Liver (tissue), 9 donors: ENCODE measurements around the gene FLT1. TPM values are rescaled to one million over a fixed set of nuclear protein-coding genes. Genes with fewer than 3 reads are reported as not detected.

Experiments used
- DNase-seq: peaks from one replicate; pipeline ENCODE4 v3.0.0-alpha.2; 2017; ENCODE audit warnings: low spot score
- H3K27ac ChIP-seq, 2 donors: one replicate each; pipeline ENCODE4 v1.7.0; 2013; ENCODE audit warnings: inconsistent platforms in 2 of 2, low read length in 2 of 2, control low read depth in 1 of 2, low read depth in 1 of 2, mild to moderate bottlenecking in 1 of 2
- H3K27me3 ChIP-seq, 4 donors: one replicate each; pipeline versions ENCODE4 v1.6.1 to v1.7.0; 2013; ENCODE audit warnings: low read length in 3 of 4, inconsistent platforms in 1 of 4, mild to moderate bottlenecking in 1 of 4, moderate library complexity in 1 of 4; ENCODE audit not compliant: control insufficient read depth in 4 of 4, insufficient read depth in 4 of 4
- H3K36me3 ChIP-seq, 4 donors: one replicate each; pipeline versions ENCODE4 v1.6.1 to v1.7.0; 2013; ENCODE audit warnings: low read length in 3 of 4, mild to moderate bottlenecking in 3 of 4, low read depth in 1 of 4, moderate library complexity in 1 of 4; ENCODE audit not compliant: control insufficient read depth in 4 of 4, insufficient read depth in 3 of 4
- H3K4me1 ChIP-seq, 4 donors: one replicate each; pipeline versions ENCODE4 v1.6.1 to v1.7.0; 2013; ENCODE audit warnings: low read length in 3 of 4, mild to moderate bottlenecking in 3 of 4, moderate library complexity in 1 of 4; ENCODE audit not compliant: control insufficient read depth in 4 of 4, insufficient read depth in 4 of 4
- H3K4me3 ChIP-seq, 3 donors: one replicate each; pipeline versions ENCODE4 v1.6.1 to v1.7.0; 2013; ENCODE audit warnings: low read length in 3 of 3, control low read depth in 1 of 3, low read depth in 1 of 3, mild to moderate bottlenecking in 1 of 3
- H3K9ac ChIP-seq, 2 donors: one replicate each; pipeline ENCODE4 v1.7.0; 2013; ENCODE audit warnings: low read length in 2 of 2, mild to moderate bottlenecking in 2 of 2, moderate library complexity in 2 of 2, control low read depth in 1 of 2, low read depth in 1 of 2
- H3K9me3 ChIP-seq, 4 donors: one replicate each; pipeline versions ENCODE4 v1.6.1 to v1.7.0; 2013; ENCODE audit warnings: low read length in 3 of 4; ENCODE audit not compliant: control insufficient read depth in 4 of 4
- FOXA1 ChIP-seq: IDR thresholded peaks from 2 replicates; pipeline ENCODE4 v1.6.1; 2016; ENCODE audit warnings: antibody characterized with exemption
- HNF4A ChIP-seq, 2 donors: conservative IDR thresholded peaks; 2 replicates each; pipeline ENCODE4 v1.6.1; 2016; ENCODE audit warnings: antibody characterized with exemption in 2 of 2, mild to moderate bottlenecking in 2 of 2
- JUND ChIP-seq, 2 donors: IDR thresholded peaks; 2 replicates each; pipeline ENCODE4 v1.6.1; 2016; ENCODE audit warnings: antibody characterized with exemption in 2 of 2
- MAX ChIP-seq: IDR thresholded peaks from 2 replicates; pipeline ENCODE4 v1.6.1; 2016; ENCODE audit warnings: antibody characterized with exemption
- NR2F2 ChIP-seq: IDR thresholded peaks from 2 replicates; pipeline ENCODE4 v1.6.1; 2016; ENCODE audit warnings: antibody characterized with exemption
- RAD21 ChIP-seq, 2 donors: IDR thresholded peaks; 2 replicates each; pipeline ENCODE4 v1.6.1; 2016; ENCODE audit warnings: antibody characterized with exemption in 2 of 2, mild to moderate bottlenecking in 2 of 2
- REST ChIP-seq: IDR thresholded peaks from 2 replicates; pipeline ENCODE4 v1.6.1; 2016; ENCODE audit warnings: antibody characterized with exemption, mild to moderate bottlenecking
- RXRA ChIP-seq, 2 donors: IDR thresholded peaks; 2 replicates each; pipeline ENCODE4 v1.6.1; 2017 to 2018; ENCODE audit warnings: antibody characterized with exemption in 2 of 2, mild to moderate bottlenecking in 1 of 2
- TAF1 ChIP-seq: conservative IDR thresholded peaks from 2 replicates; pipeline ENCODE4 v1.6.1; 2016; ENCODE audit warnings: antibody characterized with exemption, mild to moderate bottlenecking
- WGBS: extraction: QIAGEN DNeasy Blood & Tissue Kit; methylation state at CpG from one replicate; pipeline ENCODE4 v1.1.7; 2013; 5-methylcytosine and 5-hydroxymethylcytosine counted together
- polyA plus RNA-seq, 2 donors: library from polyadenylated mRNA; stranded (reverse) in 1 of 2; unstranded in 1 of 2; fragments of 200-250 nt in 1 of 2; fragments of >200 nt in 1 of 2; fragmentation: Nextera tagmentation in 1 of 2; extraction: Ambion mirVana in 1 of 2; gene quantifications; one replicate each; pipeline versions ENCODE4 v1.2.1 to v1.2.3, GENCODE V29; 2013 to 2015
- total RNA-seq, 2 donors: library from RNA; depleted of rRNA; stranded (reverse); fragments of >200 nt; gene quantifications; one replicate each; pipeline ENCODE4 v1.2.3, GENCODE V29; 2014
- donor health status: healthy.
- donor health status: healthy.
- donor health status: healthy.
- donor health status: healthy.
- donor health status: healthy.

FLT1 gene
- total and polyA plus RNA-seq, 4 donors: 4.1 to 19.7 (median 9.3) TPM

- no peak overlapping the region for H3K4me3 ChIP-seq
- no peaks in the 10 kb centered on the region for H3K27me3 ChIP-seq
- WGBS: 93% methylated on average over 2 of the region's 2 CpGs
- peaks cover 0 to 3% (median 0%) of the 10 kb centered on the region in 4 donors for H3K4me1 ChIP-seq
- no peaks in the 10 kb centered on the region for H3K36me3 ChIP-seq
- no peak for DNase-seq
- no peak overlapping the region for H3K27ac ChIP-seq
- TF ChIP-seq FOXA1: no peak
- no peak for TF ChIP-seq RXRA (IDR thresholded peaks at IDR 0.05)
- no peak for TF ChIP-seq NR2F2
- H3K9me3 ChIP-seq: peaks cover 2 to 10% (median 3%) of the 10 kb centered on the region in 4 donors
- H3K9ac ChIP-seq: no peak overlapping the region
Observed at GRCh38 chr13:28447206-28447605, 47.7 kb downstream of the FLT1 start.

DNA sequence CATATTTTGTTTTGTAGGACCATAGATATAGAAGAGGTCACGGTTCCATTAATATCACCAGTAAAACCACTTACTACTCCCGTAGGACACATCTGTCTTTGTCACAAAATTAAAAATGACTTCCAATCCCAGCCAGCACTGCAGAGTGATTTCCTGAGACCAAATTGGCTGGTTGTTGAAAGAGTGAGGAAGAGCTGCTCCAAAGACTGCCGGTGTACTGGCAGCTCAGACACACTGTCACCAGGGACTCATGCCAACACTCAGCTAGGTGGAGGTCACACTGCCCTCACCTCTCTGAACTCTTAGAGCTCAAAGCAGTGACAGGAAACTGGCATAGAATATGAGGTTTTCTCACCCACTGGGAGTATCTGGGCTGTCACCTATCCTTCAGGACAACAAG is 52.1 kb downstream of the FLT1 start:
- H3K9ac ChIP-seq: no peak overlapping the region
- no peak for DNase-seq
- H3K27ac ChIP-seq: no peak overlapping the region

GRCh38 chr13:28441529-28441928 is 53.4 kb downstream of the FLT1 start:
- Histone ChIP-seq H3K9ac (no peak overlapping the region), H3K9me3 (peaks cover 0 to 4% (median 0%) of the 10 kb centered on the region in 4 donors), H3K36me3 (no peaks in the 10 kb centered on the region), H3K4me1 (peaks cover 0 to 3% (median 0%) of the 10 kb centered on the region in 4 donors), H3K4me3 (no peak overlapping the region), H3K27ac (no peak overlapping the region), H3K27me3 (peaks cover 0 to 4% (median under 1%) of the 10 kb centered on the region in 4 donors)
- DNase-seq: no peak
- TF ChIP-seq HNF4A (conservative IDR thresholded peaks at IDR 0.05) (no peak), MAX (no peak), TAF1 (no peak)

More for the DNA sequence above, 52.1 kb downstream of the FLT1 start:
- TF ChIP-seq NR2F2 (peak; percentile 26), MAX (no peak)
- Histone ChIP-seq H3K27me3 (peaks cover 0 to 4% (median under 1%) of the 10 kb centered on the region in 4 donors), H3K4me1 (peaks cover 0 to 3% (median 0%) of the 10 kb centered on the region in 4 donors), H3K4me3 (no peak overlapping the region), H3K36me3 (no peaks in the 10 kb centered on the region), H3K9me3 (peaks cover 0 to 8% (median under 1%) of the 10 kb centered on the region in 4 donors)
- WGBS: 53% methylated on average over 3 of the region's 3 CpGs

- H3K4me1 ChIP-seq: peaks cover 0 to 3% (median 0%) of the 10 kb centered on the region in 4 donors
- no peak overlapping the region for H3K9ac ChIP-seq
- WGBS: 76% methylated on average over 4 of the region's 4 CpGs
- no peak for DNase-seq
- TF ChIP-seq REST: no peak
- TF ChIP-seq RAD21 (IDR thresholded peaks at IDR 0.05): no peak
- no peak for TF ChIP-seq JUND (IDR thresholded peaks at IDR 0.05)
- TF ChIP-seq TAF1: no peak
- no peak for TF ChIP-seq FOXA1
- no peak overlapping the region for H3K27ac ChIP-seq
- no peaks in the 10 kb centered on the region for H3K36me3 ChIP-seq
- no peak overlapping the region for H3K4me3 ChIP-seq
- H3K27me3 ChIP-seq: peaks cover 0 to 4% (median under 1%) of the 10 kb centered on the region in 4 donors
- peaks cover 0 to 1% (median 0%) of the 10 kb centered on the region in 4 donors for H3K9me3 ChIP-seq
Observed at GRCh38 chr13:28440774-28441504, 54.0 kb downstream of the FLT1 start.
